BJ (cell line): ENCODE results near the gene CAPN2. TPM values are rescaled to one million over a fixed set of nuclear protein-coding genes. Genes with fewer than 3 reads are reported as not detected.

Experiments
- CTCF ChIA-PET: fragments of 350-600 bp; formaldehyde crosslinking; extraction: SDS; loops from one replicate; lab custom pipeline; 2021; ENCODE audit warnings: antibody characterized with exemption, inconsistent platforms; lab: Yijun Ruan, JAX
- POLR2A ChIA-PET: fragments of 300-600 bp; sonication (Branson Sonifier 250); formaldehyde crosslinking; extraction: SDS; loops from one replicate; lab custom pipeline; 2021; ENCODE audit warnings: antibody characterized with exemption; lab: Charles Lee
- DNase-seq: peaks from one replicate; pipeline ENCODE4 v3.0.0-alpha.2; 2011; ENCODE audit warnings: low read depth
- H3K27me3 ChIP-seq: 2 replicates; pipeline ENCODE4 v1.6.0; 2011; ENCODE audit warnings: low read length; ENCODE audit not compliant: control insufficient read depth, insufficient read depth
- H3K36me3 ChIP-seq: 2 replicates; pipeline ENCODE4 v1.5.1; 2011; ENCODE audit warnings: low read length; ENCODE audit not compliant: control insufficient read depth, insufficient read depth
- H3K4me3 ChIP-seq: 2 replicates; pipeline ENCODE4 v1.5.1; 2011; ENCODE audit warnings: low read depth, mild to moderate bottlenecking, control low read depth, low read length
- polyA plus RNA-seq: library from polyadenylated mRNA; depleted of rRNA; stranded (reverse); fragments of >200 nt; gene quantifications from 2 replicates; pipeline ENCODE4 v1.2.3, GENCODE V29; 2011
- TF ChIP-seq, protein P1 (sequence below): IDR thresholded peaks from 2 replicates; pipeline ENCODE4 v1.5.1; 2011; ENCODE audit warnings: low read depth, mild to moderate bottlenecking, control low read depth, inconsistent platforms, low read length, moderate library complexity; ENCODE audit not compliant: insufficient read depth

Gene CAPN2
- polyA plus RNA-seq, 1 experiment, result 222 TPM

DNA sequence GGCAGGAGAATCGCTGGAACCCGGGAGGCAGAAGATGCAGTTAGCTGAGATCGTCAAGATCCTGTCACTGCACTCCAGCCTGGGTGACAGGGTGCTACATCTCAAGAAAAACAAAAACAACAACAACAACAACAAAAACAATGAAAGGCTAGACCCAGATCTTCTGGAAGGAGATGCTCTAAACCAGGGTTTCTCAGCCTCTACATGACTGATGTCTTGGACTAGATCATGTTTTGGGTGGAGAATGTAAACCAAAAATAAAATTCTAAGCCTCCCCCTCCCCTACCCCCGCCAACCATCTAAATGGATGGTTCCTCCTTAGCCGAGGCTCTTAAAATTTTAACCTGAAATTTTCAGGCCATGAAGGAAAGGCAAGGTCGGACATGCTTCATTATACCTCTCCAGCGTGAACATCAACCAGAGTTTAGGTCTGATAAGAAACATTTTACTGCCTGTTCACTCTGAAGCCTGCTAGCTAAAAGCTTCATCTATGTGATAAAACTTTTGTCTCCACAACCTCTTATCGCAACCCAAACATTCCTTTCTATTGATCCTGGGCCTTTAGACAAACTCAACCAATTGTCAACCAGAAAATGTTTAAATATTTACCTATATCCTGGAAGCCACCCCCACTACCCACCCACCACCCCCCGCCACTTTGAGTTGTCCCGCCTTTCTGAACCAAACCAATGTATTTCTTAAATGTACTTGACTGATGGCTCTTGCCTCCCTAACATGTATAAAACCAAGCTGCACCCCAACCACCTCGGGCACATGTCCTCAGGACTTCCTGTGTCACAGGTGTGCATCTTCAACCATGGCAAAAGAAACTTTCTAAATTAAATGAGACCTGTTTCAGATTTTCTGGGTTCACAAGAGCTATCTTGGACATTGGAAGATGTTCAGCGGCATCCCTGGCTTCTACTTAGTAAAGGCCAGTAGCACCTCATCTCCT, 1.9 kb upstream of the CAPN2 start:
- no peaks in the 10 kb centered on the region for H3K36me3 ChIP-seq
- DNase-seq, result no peak
- H3K27me3 ChIP-seq, result no peaks in the 10 kb centered on the region
- POLR2A ChIA-PET, result no interaction called here
- H3K4me3 ChIP-seq, result no peak overlapping the region
- CTCF ChIA-PET, result interaction anchor here (1.1 to 4.4 kb wide), 9 partner anchors 8 to 43 kb away, joined by 3 to 69 read pairs (median 4); no protein-coding TSS in a partner anchor
- TF ChIP-seq, protein P1, sequence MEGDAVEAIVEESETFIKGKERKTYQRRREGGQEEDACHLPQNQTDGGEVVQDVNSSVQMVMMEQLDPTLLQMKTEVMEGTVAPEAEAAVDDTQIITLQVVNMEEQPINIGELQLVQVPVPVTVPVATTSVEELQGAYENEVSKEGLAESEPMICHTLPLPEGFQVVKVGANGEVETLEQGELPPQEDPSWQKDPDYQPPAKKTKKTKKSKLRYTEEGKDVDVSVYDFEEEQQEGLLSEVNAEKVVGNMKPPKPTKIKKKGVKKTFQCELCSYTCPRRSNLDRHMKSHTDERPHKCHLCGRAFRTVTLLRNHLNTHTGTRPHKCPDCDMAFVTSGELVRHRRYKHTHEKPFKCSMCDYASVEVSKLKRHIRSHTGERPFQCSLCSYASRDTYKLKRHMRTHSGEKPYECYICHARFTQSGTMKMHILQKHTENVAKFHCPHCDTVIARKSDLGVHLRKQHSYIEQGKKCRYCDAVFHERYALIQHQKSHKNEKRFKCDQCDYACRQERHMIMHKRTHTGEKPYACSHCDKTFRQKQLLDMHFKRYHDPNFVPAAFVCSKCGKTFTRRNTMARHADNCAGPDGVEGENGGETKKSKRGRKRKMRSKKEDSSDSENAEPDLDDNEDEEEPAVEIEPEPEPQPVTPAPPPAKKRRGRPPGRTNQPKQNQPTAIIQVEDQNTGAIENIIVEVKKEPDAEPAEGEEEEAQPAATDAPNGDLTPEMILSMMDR, result no peak

DNA sequence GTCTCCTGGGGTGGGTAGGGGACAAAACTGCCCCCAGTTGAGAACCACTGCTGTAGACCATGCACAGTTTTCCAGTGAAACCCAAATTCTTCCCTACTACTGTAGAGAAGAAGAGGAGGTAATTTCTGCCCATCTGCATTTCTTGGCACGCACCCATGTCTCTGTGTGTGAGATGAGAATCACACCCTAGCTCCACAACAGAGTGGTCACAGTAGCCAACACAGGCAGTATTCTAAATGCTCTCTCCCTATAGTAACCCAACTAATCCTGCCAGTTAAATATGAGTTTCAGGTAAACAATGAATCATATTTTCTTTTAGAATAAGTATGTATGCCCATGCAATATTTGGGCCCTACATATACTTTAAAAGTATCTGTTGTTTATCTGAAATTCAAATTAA, 1.2 kb upstream of the CAPN2 start:
- no peak for DNase-seq
- ChIA-PET POLR2A (no interaction called here), CTCF (interaction anchor here (1.0 to 4.4 kb wide), 9 partner anchors 10 to 42 kb away, joined by 3 to 69 read pairs (median 4); no protein-coding TSS in a partner anchor)
- TF ChIP-seq, protein P1, result no peak
- Histone ChIP-seq H3K4me3 (no peak overlapping the region), H3K27me3 (no peaks in the 10 kb centered on the region), H3K36me3 (no peaks in the 10 kb centered on the region)

DNA sequence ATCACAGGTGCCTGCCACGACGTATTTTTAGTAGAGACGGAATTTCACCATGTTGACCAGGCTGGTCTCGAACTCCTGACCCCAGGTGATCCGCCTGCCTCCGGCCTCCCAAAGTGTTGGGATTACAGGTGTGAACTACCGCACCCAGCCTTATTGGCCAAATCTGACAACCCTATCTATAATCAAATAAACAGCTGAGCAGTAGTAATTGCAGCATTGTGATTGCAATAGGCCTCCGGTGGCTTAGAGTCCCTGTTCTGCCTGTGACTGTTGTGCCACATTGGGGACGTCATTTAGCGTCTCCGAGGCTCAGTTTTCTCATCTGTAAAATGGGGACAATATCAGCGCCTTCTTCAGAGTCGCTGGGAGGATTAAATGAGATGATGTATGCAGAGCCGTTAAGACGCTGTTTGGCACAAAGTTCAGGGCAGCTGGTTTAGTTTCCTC, 569 bp upstream of the CAPN2 start:
- ChIA-PET POLR2A (no interaction called here), CTCF (interaction anchor here (0.9 to 4.4 kb wide), 13 partner anchors 9 to 64 kb away, joined by 3 to 69 read pairs (median 5); no protein-coding TSS in a partner anchor)
- Histone ChIP-seq H3K36me3 (no peaks in the 10 kb centered on the region), H3K27me3 (no peaks in the 10 kb centered on the region), H3K4me3 (peak overlapping the region; percentile 10; the same call in 1 of the 2 replicates)
- no peak for DNase-seq
- TF ChIP-seq, protein P1, result no peak

DNA sequence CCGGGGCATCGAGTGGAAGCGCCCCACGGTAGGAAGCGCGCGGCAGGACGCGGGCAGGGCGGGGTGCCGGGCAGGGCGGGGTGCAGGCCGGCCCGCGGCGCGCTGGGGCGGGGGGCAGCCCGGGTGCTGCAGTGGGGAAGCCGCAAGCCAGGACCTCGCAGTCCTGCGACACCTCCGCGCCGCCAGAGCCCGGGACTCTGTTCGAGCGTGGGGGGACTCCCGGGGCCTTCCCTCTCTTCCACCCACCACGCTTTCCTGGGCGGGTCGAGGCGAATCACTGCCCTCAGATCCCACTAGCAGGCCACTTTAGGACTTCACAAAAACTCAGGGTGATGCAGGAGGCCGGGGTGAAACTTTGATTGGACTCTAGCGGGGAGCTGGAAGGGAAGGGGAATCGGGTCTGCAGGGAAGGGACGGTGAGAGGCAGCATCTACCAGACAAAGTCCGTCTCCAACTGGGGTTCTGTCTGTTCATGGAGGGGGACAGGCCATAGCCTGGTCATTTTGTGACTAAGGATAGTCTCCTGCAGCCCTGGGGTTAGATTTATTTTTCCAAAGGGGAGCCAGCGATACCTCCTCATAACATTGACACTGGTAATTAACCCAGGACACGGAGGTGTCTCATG, 623 bp downstream of the CAPN2 start:
- POLR2A ChIA-PET, result no interaction called here

More for the DNA sequence above, 623 bp downstream of the CAPN2 start:
- Histone ChIP-seq H3K36me3 (peaks cover 5% of the 10 kb centered on the region; the same call in 1 of the 2 replicates), H3K27me3 (no peaks in the 10 kb centered on the region), H3K4me3 (peak overlapping the region; percentile 82)
- TF ChIP-seq, protein P1, result no peak
- no peak for DNase-seq
- CTCF ChIA-PET, result interaction anchor here (1.2 to 4.4 kb wide), 11 partner anchors 11 to 63 kb away, joined by 4 to 69 read pairs (median 6); no protein-coding TSS in a partner anchor
